ENCODE data around the gene CPEB1. TPM values are rescaled to one million over a fixed set of nuclear protein-coding genes. Genes with fewer than 3 reads are reported as not detected.

CPEB1 gene
- total and polyA plus RNA-seq, 8 donors: 1.3 to 5.0 (median 3.0) TPM

DNA sequence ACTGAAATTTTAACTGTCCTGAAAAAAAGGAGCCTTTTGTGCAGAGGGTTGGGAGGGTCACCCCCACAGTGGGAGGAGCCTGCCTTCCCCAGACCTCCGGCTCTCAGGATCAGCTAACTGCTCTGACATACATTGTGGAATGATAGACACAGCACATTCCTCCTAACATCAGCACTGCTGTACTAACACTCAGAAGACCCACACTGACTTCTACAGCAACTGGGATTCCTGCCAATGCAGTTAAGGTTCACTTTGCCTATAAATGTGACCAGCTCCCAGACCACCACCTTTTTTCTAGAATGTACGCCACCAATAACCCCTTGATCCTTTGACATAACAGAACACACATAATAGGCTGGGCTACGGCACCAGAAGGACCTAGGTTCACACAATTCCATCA lies 3.2 kb downstream of the CPEB1 start:
- intact Hi-C loops (cut with DNase I): no loop called here
- Histone ChIP-seq H3K9me3 (no peaks in the 10 kb centered on the region), H3K4me3 (no peak overlapping the region), H3K36me3 (no peaks in the 10 kb centered on the region), H3K4me1 (peaks cover 11 to 17% of the 10 kb centered on the region in 2 donors), H3K27me3 (peaks cover 50 to 100% of the 10 kb centered on the region in 2 donors), H3K27ac (no peak overlapping the region)
- ATAC-seq (no peak), DNase-seq (no peak)
- TF ChIP-seq, protein P1, sequence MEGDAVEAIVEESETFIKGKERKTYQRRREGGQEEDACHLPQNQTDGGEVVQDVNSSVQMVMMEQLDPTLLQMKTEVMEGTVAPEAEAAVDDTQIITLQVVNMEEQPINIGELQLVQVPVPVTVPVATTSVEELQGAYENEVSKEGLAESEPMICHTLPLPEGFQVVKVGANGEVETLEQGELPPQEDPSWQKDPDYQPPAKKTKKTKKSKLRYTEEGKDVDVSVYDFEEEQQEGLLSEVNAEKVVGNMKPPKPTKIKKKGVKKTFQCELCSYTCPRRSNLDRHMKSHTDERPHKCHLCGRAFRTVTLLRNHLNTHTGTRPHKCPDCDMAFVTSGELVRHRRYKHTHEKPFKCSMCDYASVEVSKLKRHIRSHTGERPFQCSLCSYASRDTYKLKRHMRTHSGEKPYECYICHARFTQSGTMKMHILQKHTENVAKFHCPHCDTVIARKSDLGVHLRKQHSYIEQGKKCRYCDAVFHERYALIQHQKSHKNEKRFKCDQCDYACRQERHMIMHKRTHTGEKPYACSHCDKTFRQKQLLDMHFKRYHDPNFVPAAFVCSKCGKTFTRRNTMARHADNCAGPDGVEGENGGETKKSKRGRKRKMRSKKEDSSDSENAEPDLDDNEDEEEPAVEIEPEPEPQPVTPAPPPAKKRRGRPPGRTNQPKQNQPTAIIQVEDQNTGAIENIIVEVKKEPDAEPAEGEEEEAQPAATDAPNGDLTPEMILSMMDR (IDR thresholded peaks at IDR 0.05): no peak

DNA sequence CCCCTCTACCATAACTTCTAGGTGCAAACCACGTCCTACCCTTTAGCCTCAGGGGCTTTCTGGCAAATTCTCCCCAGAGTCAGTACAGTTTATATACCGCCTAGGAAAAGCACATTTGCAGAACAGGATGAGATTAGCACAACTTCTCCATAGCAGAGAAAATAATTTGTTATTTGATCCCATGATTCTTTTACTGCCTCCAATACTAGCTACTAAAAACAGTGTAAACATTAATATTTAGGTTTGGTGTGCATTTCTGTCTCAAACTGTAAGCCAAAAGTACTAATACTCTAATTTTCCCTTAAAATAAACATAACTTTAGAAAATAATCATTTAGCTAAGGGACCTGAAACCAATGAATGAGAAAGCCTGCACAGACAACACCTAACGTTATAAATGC lies 4.5 kb downstream of the CPEB1 start:
- peaks cover 37 to 93% of the 10 kb centered on the region in 2 donors for H3K27me3 ChIP-seq

DNA sequence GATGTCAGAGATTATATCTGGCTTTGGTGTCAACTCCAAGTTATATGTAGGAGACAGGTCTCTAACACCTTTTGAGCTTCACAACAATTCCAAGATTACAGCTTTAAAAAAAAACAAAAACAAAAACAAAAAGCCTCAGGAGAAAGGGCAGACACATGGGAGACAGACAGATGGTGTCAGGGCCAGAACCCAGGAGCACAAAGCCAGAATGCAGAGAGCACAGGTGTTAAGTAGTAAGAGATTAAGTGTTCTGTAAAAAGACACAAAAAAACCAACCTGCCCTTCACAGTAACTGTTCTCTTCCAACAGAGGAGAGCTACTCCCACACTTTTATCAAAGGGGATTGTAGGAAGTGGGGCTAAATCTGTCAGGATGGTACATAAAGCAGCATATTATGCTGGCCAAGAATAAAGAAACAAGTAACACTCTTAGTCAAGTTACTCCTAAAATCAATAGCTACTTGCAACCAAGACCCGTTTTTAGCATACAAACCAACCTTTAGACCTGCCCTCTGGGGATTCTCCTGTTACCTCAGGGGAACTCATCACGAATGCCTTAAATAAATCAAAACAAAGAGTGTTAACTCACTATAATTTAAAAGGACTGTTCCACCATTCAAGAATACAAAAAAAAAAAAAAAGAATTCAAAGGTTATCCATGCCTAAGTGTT lies 5.9 kb downstream of the CPEB1 start:
- ATAC-seq (no peak), DNase-seq (no peak)
- intact Hi-C loops (cut with DNase I): no loop called here
- no peak overlapping the region for H3K27ac ChIP-seq
- TF ChIP-seq, protein P1 (IDR thresholded peaks at IDR 0.05): no peak
- no peak overlapping the region for H3K4me3 ChIP-seq
- no peaks in the 10 kb centered on the region for H3K4me1 ChIP-seq
- peaks cover 23 to 91% of the 10 kb centered on the region in 2 donors for H3K27me3 ChIP-seq
- no peaks in the 10 kb centered on the region for H3K36me3 ChIP-seq
- H3K9me3 ChIP-seq: no peaks in the 10 kb centered on the region

More for the DNA sequence above, 4.5 kb downstream of the CPEB1 start:
- no peak overlapping the region for H3K27ac ChIP-seq
- intact Hi-C loops (cut with DNase I): no loop called here
- no peak for ATAC-seq
- DNase-seq: no peak
- no peaks in the 10 kb centered on the region for H3K36me3 ChIP-seq
- TF ChIP-seq, protein P1 (IDR thresholded peaks at IDR 0.05): no peak
- H3K4me1 ChIP-seq: peaks cover 8 to 13% of the 10 kb centered on the region in 2 donors
- no peaks in the 10 kb centered on the region for H3K9me3 ChIP-seq
- H3K4me3 ChIP-seq: no peak overlapping the region

DNA sequence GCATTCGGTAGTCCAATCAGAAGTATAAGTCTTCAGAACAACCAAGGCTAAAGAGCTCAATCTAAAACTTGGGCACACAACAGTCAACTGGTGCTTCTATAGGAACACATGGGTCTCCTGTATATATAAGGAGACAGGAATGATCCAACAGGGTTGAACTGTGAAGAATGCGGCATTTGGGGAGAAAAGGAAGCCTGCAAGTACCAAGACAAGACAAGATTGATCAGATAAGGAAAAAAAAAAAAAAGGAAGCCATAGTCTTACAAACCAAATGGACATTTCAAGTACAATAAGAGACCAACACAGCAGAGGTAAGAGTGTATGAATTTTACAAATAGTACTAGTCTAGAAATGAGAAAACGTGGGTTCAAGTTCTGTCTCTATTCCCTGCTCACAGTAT lies 6.5 kb downstream of the CPEB1 start:
- ATAC-seq (no peak), DNase-seq (no peak)
- intact Hi-C loops (cut with DNase I): no loop called here
- no peak overlapping the region for H3K4me3 ChIP-seq
- no peaks in the 10 kb centered on the region for H3K4me1 ChIP-seq
- no peak overlapping the region for H3K27ac ChIP-seq
- peaks cover 18 to 91% of the 10 kb centered on the region in 2 donors for H3K27me3 ChIP-seq
- TF ChIP-seq, protein P1 (IDR thresholded peaks at IDR 0.05): no peak
- H3K36me3 ChIP-seq: no peaks in the 10 kb centered on the region
- no peaks in the 10 kb centered on the region for H3K9me3 ChIP-seq

DNA sequence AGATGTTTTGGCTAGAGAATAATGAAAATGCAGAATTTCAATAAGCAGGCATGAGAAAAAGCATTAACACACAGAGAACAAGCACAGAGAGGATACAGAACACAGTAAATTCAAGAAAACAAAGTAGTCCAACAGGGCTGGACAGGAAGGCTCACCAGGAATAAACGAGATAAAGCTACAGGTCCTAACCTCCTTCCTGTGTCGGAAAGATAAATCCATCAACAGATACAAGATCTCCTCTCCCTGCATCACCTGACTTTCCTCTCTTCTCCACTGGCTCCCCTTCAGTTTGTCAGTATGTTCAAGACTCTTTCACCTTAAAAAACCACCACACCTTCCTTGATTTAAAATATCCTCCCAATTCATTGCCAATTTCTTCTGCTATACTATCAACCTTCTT lies 11.4 kb downstream of the CPEB1 start:
- Histone ChIP-seq H3K27ac (no peak overlapping the region), H3K27me3 (peaks cover 0 to 56% of the 10 kb centered on the region in 2 donors), H3K9me3 (no peaks in the 10 kb centered on the region), H3K36me3 (no peaks in the 10 kb centered on the region), H3K4me1 (no peaks in the 10 kb centered on the region), H3K4me3 (no peak overlapping the region)
- intact Hi-C loops (cut with DNase I): no loop called here
- no peak for DNase-seq
- no peak for ATAC-seq
- TF ChIP-seq, protein P1 (IDR thresholded peaks at IDR 0.05): no peak
